ENCODE measurements around the gene RBM4B. TPM values are rescaled to one million over a fixed set of nuclear protein-coding genes. Genes with fewer than 3 reads are reported as not detected.

RBM4B gene
- total and polyA plus RNA-seq, 8 donors, result 11.3 to 61.4 (median 16.1) TPM; not detected in 1

DNA sequence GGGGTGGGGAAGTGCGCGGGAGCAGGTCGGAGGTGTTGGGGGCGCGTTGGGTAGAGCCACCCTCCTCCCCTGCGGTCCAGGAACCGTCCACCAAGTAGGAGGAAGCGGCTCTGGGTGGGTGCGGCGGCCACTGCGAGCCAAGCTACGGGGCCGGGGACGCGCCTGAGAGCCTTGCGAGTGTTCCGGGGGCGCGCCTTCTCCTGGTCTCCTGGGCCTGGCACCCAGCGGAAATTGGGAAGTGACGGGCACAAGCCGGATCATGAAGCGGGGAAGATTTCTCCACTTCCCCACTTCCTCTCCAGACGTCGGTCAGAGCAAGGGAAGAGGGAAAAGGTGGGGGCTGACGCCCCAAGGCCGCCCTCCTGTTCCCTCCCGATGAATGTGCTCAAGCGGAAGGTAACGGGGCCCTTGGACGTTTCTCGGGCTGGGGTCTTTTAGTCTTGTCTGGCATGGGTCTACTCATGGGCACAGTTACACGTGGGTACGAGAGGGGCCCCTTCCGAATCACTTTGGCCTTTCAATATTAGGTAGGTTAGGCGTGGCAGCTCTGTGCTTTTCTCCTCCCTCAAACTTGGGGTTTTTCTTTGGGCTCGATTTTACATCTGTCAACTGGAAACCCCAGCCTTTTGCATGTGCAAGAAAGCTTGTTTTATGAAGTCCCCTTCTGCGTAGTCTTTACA, 60.4 kb downstream of the RBM4B start:
- TF ChIP-seq POLR2A (IDR thresholded peaks at IDR 0.05), result no peak
- TF ChIP-seq, protein P1, sequence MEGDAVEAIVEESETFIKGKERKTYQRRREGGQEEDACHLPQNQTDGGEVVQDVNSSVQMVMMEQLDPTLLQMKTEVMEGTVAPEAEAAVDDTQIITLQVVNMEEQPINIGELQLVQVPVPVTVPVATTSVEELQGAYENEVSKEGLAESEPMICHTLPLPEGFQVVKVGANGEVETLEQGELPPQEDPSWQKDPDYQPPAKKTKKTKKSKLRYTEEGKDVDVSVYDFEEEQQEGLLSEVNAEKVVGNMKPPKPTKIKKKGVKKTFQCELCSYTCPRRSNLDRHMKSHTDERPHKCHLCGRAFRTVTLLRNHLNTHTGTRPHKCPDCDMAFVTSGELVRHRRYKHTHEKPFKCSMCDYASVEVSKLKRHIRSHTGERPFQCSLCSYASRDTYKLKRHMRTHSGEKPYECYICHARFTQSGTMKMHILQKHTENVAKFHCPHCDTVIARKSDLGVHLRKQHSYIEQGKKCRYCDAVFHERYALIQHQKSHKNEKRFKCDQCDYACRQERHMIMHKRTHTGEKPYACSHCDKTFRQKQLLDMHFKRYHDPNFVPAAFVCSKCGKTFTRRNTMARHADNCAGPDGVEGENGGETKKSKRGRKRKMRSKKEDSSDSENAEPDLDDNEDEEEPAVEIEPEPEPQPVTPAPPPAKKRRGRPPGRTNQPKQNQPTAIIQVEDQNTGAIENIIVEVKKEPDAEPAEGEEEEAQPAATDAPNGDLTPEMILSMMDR (IDR thresholded peaks at IDR 0.05), result no peak
- TF ChIP-seq EP300 (IDR thresholded peaks at IDR 0.05), result no peak
- TF ChIP-seq POLR2AphosphoS5 (IDR thresholded peaks at IDR 0.05), result no peak
- no peaks in the 10 kb centered on the region for H3K9me3 ChIP-seq
- H3K27me3 ChIP-seq, result no peaks in the 10 kb centered on the region
- peak overlapping the region; percentile 90 to 98 (median 97) for H3K27ac ChIP-seq
- peak overlapping the region; percentile 56 to 94 (median 90) for H3K4me3 ChIP-seq
- DNase-seq, result no peak
- 0% methylated on average over 19 to 38 of the region's 38 CpGs for WGBS, 5 donors
- peaks cover 39 to 67% (median 57%) of the 10 kb centered on the region in 4 donors for H3K4me1 ChIP-seq
- intact Hi-C loops (cut with DNase I; ENCODE audit: low total_unique reads), result no loop called here
- H3K36me3 ChIP-seq, result peaks cover 0 to 6% (median under 1%) of the 10 kb centered on the region in 4 donors

DNA sequence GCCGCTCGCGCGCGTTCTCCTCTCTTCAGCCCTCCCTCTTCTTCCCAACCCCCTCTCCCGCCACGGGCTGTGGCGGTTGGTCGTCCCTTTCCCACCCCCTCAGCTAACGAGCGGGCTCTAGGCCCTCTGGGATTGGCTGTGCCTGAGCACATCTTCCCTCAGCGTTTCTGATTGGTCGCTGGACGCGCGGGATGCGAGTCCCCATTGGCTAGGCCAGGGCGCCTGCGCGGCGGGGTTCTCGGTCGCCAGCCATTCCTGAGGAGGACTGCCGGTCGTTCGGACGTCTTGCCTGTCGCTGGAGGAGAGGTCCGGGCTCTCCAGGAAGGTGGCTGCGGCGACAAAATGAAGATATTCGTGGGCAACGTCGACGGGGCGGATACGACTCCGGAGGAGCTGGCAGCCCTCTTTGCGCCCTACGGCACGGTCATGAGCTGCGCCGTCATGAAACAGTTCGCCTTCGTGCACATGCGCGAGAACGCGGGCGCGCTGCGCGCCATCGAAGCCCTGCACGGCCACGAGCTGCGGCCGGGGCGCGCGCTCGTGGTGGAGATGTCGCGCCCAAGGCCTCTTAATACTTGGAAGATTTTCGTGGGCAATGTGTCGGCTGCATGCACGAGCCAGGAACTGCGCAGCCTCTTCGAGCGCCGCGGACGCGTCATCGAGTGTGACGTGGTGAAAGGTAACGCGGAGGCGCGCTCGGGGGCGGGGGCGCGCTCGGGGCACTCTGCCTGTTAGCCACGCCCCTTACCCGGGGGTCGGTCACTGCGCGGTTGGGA, 61.1 kb downstream of the RBM4B start, which contains the start of gene RBM14:
Gene RBM14, plus strand, starts transcription at position 252 of the 776 bp plus-strand sequence. Its CDS starts 91 bp downstream, at position 343.
- H3K27ac ChIP-seq, result peak within 1 kb of the TSS; percentile 90 to 98 (median 97)
- 0 to 1% (median 0%) methylated on average over 30 to 90 of the region's 90 CpGs for WGBS, 5 donors
- intact Hi-C loops (cut with DNase I; ENCODE audit: low total_unique reads), result no loop called here

More for the DNA sequence above, 61.1 kb downstream of the RBM4B start, which contains the start of gene RBM14:
- Histone ChIP-seq H3K9me3 (no peaks in the 10 kb centered on the region), H3K4me3 (peak within 1 kb of the TSS; percentile 56 to 94 (median 90)), H3K4me1 (peaks cover 31 to 60% (median 50%) of the 10 kb centered on the region in 4 donors), H3K36me3 (peaks cover 0 to 6% (median 0%) of the 10 kb centered on the region in 4 donors), H3K27me3 (no peaks in the 10 kb centered on the region)
- DNase-seq, result peak; percentile 99 to 100
- TF ChIP-seq POLR2AphosphoS5 (IDR thresholded peaks at IDR 0.05) (peak; percentile 98 to 100 (median 100)), EP300 (IDR thresholded peaks at IDR 0.05) (no peak), POLR2A (IDR thresholded peaks at IDR 0.05) (peak in 3 of 4 donors; percentile 83 to 98 (median 96))
- TF ChIP-seq, protein P1 (IDR thresholded peaks at IDR 0.05), result no peak

Small RNAs within 50 kb of the gene (small RNA-seq; reads per million reads assigned to genes)
- gene RN7SL12P (0 reads per million in 4 donors), gene RNU4-39P (0 reads per million in 4 donors)

Other genes starting within 250 kb of the RBM4B start
- 10 to 100 TPM; 18.8 to 50.9 (median 29.7) TPM for gene MRPL11, start 239.0 kb downstream of the RBM4B start, total RNA-seq
- 10 to 100 TPM; 51.8 to 66.8 (median 53.4) TPM for gene MRPL11, start 239.0 kb downstream of the RBM4B start, polyA plus RNA-seq
- 10 to 100 TPM in 1 of 5 donors, 1 to 10 TPM in 3, under 1 TPM in 1; 0.58 to 11.2 (median 6.4) TPM for gene PELI3, start 211.0 kb downstream of the RBM4B start, total RNA-seq
- gene PELI3, start 211.0 kb downstream of the RBM4B start, polyA plus RNA-seq, result 1 to 10 TPM; 7.3 to 9.8 (median 9.3) TPM
- 100 to 1,000 TPM in 2 of 5 donors, 10 to 100 TPM in 3; 14.0 to 320 (median 42.3) TPM for gene DPP3, start 197.5 kb downstream of the RBM4B start, total RNA-seq
- 10 to 100 TPM; 20.0 to 26.9 (median 26.4) TPM for gene DPP3, start 197.5 kb downstream of the RBM4B start, polyA plus RNA-seq
- gene BBS1, start 167.3 kb downstream of the RBM4B start, total RNA-seq, result 100 to 1,000 TPM in 1 of 5 donors, 10 to 100 TPM in 4; 13.6 to 138 (median 44.3) TPM
- 10 to 100 TPM; 12.3 to 12.4 (median 12.4) TPM for gene BBS1, start 167.3 kb downstream of the RBM4B start, polyA plus RNA-seq
- gene ZDHHC24, start 131.8 kb downstream of the RBM4B start, total RNA-seq, result 10 to 100 TPM in 2 of 5 donors, 1 to 10 TPM in 3; 6.8 to 73.9 (median 8.9) TPM
- 1 to 10 TPM; 2.6 to 6.5 (median 4.3) TPM for gene ZDHHC24, start 131.8 kb downstream of the RBM4B start, polyA plus RNA-seq
- gene ACTN3, start 131.0 kb downstream of the RBM4B start, total RNA-seq, result not detected
- under 1 TPM in 2 of 3 donors, not detected in 1; 0.03 to 0.92 TPM for gene ACTN3, start 131.0 kb downstream of the RBM4B start, polyA plus RNA-seq
- gene CTSF, start 109.3 kb downstream of the RBM4B start, total RNA-seq, result 100 to 1,000 TPM in 1 of 5 donors, 10 to 100 TPM in 3, 1 to 10 TPM in 1; 7.6 to 105 (median 52.0) TPM
- gene CTSF, start 109.3 kb downstream of the RBM4B start, polyA plus RNA-seq, result 10 to 100 TPM; 15.0 to 29.1 (median 26.7) TPM
- 10 to 100 TPM in 1 of 5 donors, under 1 TPM in 1, not detected in 3; 0.45 to 15.9 TPM for gene CCDC87, start 84.8 kb downstream of the RBM4B start, total RNA-seq
- under 1 TPM in 2 of 3 donors, not detected in 1; 0.05 to 0.12 TPM for gene CCDC87, start 84.8 kb downstream of the RBM4B start, polyA plus RNA-seq
- gene CCS, start 84.7 kb downstream of the RBM4B start, total RNA-seq, result 100 to 1,000 TPM in 1 of 5 donors, 10 to 100 TPM in 4; 19.3 to 131 (median 40.3) TPM
- gene CCS, start 84.7 kb downstream of the RBM4B start, polyA plus RNA-seq, result 10 to 100 TPM; 48.0 to 83.2 (median 70.1) TPM
- 100 to 1,000 TPM in 1 of 5 donors, 10 to 100 TPM in 3, 1 to 10 TPM in 1; 9.9 to 233 (median 54.9) TPM for gene RBM14, start 61.3 kb downstream of the RBM4B start, total RNA-seq
- gene RBM14, start 61.3 kb downstream of the RBM4B start, polyA plus RNA-seq, result 10 to 100 TPM; 19.7 to 28.4 (median 20.2) TPM
- 100 to 1,000 TPM in 2 of 5 donors, 10 to 100 TPM in 3; 44.3 to 136 (median 98.4) TPM for gene RBM4, start 39.2 kb downstream of the RBM4B start, total RNA-seq
- 100 to 1,000 TPM in 1 of 3 donors, 10 to 100 TPM in 2; 89.1 to 107 (median 90.4) TPM for gene RBM4, start 39.2 kb downstream of the RBM4B start, polyA plus RNA-seq
- 100 to 1,000 TPM in 1 of 5 donors, 10 to 100 TPM in 2, 1 to 10 TPM in 2; 7.5 to 134 (median 17.5) TPM for gene SPTBN2, start 51.3 kb upstream of the RBM4B start, total RNA-seq
- gene SPTBN2, start 51.3 kb upstream of the RBM4B start, polyA plus RNA-seq, result 10 to 100 TPM in 1 of 3 donors, 1 to 10 TPM in 2; 2.4 to 12.9 (median 6.2) TPM
- gene RCE1, start 165.6 kb upstream of the RBM4B start, total RNA-seq, result 100 to 1,000 TPM in 1 of 5 donors, 10 to 100 TPM in 2, 1 to 10 TPM in 1, under 1 TPM in 1; 0.58 to 124 (median 19.4) TPM
- gene RCE1, start 165.6 kb upstream of the RBM4B start, polyA plus RNA-seq, result 10 to 100 TPM in 2 of 3 donors, 1 to 10 TPM in 1; 9.7 to 22.5 (median 10.1) TPM
- gene LRFN4, start 179.2 kb upstream of the RBM4B start, total RNA-seq, result 10 to 100 TPM in 4 of 5 donors, 1 to 10 TPM in 1; 7.3 to 37.9 (median 19.2) TPM
- gene LRFN4, start 179.2 kb upstream of the RBM4B start, polyA plus RNA-seq, result 10 to 100 TPM in 1 of 3 donors, 1 to 10 TPM in 2; 2.1 to 12.7 (median 7.9) TPM

All from stomach (tissue), 9 donors.